NK-92 (cell line): Measurements from ENCODE around the gene SLC25A38.

ENCODE experiments used
- DNase-seq: peaks from one replicate; lab custom pipeline; 2025; ENCODE audit not compliant: unreplicated experiment; lab: John Stamatoyannopoulos, UW

SLC25A38 gene

DNA sequence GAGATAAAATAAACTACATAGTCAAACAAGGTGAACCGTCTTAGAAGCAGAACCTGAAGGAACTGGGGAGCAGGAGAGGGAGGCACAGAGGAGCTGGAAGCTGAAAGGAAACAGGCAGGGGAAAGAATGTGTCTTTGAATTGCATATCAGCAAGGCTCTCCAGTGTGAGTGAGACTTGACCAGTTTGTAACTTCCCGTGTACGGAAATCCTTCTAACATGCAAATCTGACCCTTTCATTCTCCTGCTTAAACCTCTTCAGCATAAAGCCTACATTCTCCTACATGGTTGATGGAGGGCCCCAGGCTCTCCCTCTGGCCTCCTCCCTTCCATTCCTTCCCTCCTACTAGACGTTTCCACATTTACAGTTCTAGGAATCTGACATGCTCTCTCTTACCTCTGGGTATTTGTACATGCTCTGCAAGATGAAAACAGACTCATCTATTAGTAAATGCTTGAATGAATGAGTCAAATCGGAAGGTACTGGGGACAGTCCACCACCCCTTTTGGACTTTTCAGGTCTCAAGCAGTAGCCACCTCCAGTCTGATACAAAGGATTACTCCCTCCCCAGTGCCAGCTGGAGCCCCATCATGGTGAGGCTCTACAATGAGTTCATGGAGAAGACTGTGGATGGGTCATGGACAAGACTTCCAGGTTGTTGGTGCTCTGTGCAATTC lies 6.1 kb upstream of the SLC25A38 start:
- DNase-seq = no peak

- no peak for DNase-seq
These were observed 5.1 kb upstream of the SLC25A38 start for GRCh38 chr3:39378088-39378487.

GRCh38 chr3:39378957-39379777 lies 4.0 kb upstream of the SLC25A38 start:
- no peak for DNase-seq

GRCh38 chr3:39379778-39380155 lies 3.4 kb upstream of the SLC25A38 start:
- DNase-seq = no peak

DNA sequence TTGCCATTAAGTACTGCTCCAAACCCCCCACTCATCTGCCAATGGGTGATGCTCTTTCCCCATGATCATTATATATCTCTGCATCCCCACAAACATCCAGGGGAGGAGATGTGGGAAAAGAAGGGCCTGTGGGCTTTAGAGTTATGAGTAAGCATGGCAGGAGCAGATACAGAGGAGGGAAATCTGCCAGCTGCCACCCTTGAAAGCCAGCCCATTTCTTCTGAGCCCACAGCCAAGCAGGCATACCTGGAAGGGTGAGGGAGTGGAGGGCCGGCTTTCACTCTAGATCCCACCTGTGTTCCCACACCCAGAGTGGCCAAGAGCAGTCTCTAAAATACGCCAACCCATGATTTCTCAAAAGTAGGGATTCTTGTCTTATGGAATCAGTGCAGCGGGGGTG lies 1.7 kb upstream of the SLC25A38 start:
- DNase-seq = no peak

DNA sequence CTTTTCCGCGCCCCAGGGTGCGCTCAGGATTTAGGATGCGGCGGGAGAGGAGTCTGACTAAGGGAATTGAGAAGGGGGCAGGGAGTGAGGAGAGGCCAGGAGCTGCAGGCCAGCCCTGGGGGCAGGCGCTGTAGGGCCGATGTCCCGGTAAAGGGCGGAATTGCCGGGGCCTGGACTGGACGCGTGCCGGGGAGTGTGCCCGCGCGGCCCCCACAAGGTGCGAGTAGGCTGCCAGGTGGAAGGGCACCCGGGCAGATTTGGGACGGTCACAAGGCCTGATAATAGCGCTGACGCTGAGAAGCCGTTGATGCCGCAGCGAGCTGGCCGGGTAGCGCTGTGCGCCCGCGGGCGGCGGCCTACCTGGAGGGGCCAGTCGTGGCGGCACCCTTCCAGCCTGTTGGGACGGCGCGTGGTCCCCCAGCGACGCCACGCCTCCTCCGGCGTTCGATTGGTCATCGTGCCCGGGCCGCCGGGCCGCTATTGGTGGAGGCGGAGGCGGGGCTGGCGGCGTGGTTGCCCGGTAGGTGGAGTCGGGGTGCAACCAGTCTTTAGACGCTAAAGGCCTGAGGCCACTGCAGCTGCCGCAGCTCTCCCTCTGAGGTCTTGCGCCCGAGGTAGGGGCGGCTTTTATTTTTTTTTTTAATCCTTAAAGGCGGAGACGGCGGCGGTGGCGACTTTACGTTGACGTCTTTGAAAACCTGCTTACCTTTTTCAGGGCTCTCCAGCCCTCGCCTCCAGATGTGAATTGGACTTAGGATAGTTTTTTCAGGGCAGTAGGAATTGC lies 903 bp downstream of the SLC25A38 start:
- DNase-seq = no peak

DNA sequence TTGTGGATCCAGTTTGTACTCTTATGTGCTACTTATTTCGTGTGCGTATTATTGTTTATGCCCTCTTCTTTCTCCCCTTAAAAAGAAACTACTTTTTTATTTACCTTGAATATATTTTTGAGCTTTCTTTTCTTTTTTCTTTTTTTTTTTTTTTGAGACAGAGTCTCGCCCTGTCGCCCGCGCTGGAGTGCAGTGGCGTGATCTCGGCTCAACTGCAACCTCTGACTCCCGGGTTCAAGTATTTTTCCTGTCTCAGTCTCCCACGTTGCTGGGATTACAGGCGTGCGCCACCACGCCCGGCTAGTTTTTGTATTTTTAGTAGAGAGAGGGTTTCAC lies 1.5 kb downstream of the SLC25A38 start:
- no peak for DNase-seq

DNA sequence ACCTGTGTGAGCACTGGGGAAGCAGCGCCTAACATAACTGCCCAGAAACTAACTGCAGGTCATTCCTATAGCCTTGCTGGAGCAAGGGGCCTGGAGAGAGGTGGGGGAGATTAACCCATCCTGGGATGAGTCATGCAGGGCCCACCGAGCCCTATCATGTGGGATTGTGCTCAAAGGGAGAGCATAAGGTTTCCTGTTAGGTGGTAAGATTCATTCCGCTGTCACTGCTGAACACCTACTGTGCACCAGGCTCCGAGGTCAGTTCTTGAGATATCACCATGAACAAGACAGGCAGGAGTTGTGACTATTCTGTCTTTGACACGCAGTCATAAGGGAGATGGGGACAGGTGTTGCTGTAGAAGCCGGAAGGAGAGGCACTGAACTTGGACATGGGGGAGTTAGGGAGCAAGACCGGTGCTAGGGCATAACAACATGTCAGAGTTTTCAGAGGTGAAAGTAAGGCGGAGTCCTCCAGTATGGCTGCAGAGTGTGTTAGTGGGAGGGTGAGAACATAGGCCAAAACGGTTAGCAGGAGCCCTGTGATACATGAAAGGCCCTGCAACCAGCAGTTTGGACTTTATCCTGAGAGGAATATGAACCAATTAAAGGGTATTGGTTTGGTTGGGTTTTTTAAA lies 2.4 kb downstream of the SLC25A38 start:
- DNase-seq = no peak

DNA sequence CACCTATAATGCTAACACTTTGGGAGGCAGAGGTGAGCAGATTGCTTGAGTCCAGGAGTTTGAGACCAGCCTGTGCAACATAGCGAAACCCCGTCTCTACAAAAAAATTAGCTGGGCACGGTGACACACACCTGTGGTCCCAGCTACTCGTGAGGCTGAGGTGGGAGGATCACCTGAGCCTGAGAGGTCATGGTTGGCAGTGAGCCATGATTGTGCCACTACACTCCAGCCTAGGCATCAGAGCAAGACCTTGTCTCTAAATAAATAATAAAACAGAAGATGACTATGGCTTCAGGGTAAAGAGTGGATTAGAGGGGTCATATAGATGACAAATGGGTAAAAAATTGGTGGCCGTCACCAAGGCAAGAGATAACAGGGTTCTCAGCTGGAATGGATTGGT lies 3.1 kb downstream of the SLC25A38 start:
- no peak for DNase-seq

- no peak for DNase-seq
These were observed 4.3 kb downstream of the SLC25A38 start for GRCh38 chr3:39387411-39387975.

DNA sequence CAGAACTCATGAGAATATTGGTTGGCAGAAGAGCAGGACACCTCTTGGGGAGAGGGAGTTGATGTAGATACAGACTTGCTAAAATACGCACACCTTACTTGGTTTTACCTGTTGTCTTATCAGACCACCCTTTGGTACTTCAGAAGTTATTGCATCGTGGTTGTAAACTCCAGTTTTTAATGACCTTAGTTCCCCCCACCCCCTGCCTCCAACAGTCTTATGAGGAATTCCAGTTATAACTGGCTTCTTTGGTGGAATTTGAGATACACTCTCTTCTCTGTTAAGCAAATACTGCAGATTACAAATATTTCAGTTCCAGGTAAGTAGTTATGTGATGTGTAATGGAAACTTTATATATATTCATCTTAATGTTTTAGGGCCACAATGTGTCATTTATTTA lies 5.0 kb downstream of the SLC25A38 start:
- no peak for DNase-seq

- DNase-seq = no peak
These were observed 5.6 kb downstream of the SLC25A38 start for GRCh38 chr3:39388741-39389248.

- no peak for DNase-seq
These were observed 7.0 kb downstream of the SLC25A38 start for GRCh38 chr3:39390181-39390580.

DNA sequence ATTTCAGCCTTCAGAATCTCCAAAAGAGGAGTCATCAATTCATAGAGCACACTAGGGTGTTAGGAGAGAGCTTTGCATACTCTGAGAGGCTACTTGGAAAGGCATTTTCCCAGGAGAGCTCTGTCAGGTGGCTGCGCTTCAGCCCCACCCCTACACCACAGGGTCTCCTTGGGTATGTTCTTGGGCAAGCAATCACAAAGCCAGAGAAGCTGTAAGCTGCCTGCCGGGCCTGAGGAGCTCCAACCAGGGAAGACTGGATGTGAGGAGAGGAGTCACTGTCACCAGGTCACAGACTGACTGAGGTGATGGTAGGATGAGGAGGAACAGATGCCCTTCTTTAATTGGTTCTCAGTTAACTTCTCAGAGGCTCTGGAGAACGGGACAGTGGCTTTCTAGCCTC lies 13.5 kb downstream of the SLC25A38 start:
- DNase-seq = no peak

- DNase-seq = no peak
These were observed 15.5 kb downstream of the SLC25A38 start for GRCh38 chr3:39398700-39399099.

DNA sequence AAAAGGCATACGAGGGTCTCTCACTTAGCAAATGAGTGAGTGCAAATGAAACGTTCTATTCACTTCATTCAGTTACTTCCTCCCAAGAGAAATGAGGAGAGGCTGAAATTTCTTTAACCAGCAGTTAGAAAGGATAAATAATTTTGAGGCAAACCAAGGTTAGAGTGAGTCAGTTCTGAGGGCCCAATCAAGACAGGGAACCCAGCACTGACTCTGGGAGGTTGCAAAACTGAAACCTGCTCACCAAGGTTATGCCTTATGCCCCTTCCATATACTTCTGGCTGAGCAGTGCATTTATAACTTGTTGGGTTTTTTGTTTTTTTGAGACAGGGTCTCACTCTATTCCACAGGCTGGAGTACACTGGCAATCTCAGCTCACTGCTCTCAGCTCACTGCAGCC lies 18.8 kb downstream of the SLC25A38 start:
- DNase-seq = no peak

DNA sequence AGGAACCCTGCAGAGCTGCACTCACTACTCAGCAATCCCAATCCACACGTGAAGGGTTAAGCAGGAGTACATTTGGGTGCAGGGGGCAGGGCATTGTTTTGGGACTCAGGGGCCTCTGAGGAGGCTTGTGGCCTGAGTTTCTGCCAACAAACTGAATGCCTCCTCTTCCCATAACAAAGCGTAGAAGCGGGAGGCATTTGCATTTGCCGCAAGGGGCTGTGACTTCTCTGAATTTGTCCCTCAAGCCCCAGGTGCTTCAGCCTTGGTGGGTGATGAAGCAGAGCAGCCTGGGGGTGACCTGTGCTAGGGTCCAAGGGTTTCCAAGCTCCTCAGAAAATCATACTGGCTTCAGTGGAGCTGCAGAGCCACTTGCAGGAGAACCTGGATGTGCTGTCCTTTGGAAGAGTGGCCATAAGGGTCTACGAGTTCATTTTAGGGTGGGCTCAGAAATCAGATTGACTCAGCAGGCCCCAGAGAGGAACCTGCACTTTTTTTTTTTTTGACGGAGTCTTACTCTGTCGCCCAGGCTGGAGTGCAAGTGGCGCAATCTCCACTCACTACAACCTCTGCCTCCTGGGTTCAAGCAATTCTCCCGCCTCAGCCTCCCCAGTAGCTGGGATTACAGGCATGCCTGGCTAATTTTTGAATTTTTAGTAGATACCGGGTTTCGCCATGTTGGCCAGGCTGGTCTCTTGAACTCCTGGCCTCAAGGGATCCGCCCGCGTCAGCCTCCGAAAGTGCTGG lies 21.9 kb downstream of the SLC25A38 start:
- no peak for DNase-seq

DNA sequence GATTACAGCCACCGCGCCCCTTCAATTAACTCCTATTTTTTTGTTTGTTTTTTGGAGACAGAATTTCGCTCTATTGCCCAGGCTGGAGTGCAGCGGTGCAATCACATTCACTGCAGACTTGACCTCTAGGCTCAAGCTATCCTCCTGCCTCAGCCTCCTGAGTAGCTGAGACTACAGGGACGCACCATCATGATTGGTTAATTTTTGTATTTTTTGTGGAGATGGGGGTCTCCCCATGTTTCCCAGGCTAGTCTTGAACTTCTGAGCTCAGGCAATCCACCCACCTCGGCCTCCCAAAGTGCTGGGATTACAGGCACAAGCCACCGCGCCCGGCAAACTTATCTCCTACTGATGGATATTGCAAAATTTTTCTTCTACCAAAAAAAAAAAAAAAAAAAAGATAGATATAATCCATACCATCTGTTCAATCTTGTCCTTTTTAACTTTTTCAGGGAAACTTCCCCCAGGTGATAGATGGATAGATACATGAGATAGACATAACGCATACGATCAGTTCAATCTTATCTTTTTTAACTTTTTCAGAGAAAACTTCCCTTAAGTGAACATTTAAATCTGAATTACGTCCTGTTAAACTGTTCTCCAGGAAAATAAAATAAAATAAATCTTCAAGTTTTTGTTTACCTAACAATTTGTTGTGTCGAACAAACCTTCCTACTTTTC lies 22.7 kb downstream of the SLC25A38 start:
- DNase-seq = no peak

DNA sequence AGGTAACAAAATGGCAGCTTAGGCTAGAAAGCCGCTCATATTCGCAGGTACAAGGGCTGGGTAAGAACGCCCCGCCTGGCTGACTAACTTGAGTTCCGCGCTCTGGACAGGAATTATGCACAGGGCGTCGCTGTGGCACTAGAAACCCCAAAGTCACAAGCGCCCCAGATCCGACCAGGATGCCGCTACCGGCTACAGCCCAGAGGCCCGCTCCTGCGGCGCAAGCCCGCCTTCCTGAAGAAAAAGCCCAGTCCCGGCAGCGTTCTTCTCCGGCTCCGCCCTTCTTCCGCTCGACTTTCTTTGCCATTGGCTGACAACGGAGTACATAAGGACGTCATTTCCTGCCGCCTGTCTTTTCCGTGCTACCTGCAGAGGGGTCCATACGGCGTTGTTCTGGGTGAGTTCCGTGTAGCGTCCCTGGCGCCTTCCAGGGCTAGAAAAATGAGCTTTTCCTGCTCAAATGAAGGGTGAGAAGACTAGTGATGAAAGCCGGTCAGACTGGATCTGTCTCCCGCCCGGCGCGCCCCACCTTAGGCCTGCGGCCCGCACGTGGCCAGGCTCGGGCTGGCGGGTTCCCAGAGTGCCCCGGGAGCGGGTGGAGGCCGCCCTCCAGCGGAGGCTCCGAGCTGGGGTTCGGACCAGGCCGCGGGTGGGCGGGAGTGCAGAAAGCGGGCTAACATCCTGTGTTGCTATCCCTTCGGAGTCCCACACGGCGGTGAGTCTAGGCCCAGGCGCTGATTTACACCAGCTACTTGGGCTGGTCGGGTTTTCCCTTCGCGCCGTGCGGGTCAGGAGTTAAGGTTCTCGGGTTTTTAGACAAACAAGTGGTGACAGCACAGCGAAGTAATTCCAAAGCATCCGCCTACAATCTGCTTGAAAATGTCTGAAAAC lies 23.4 kb downstream of the SLC25A38 start, which contains the start of gene RPSA:
Gene RPSA (plus strand): TSS at position 353 of the 891 bp plus-strand sequence. CDS start 934 bp downstream, outside the sequence.
- DNase-seq = peak; percentile 75
